ENCODE measurements around the gene CTU2. TPM values are rescaled to one million over a fixed set of nuclear protein-coding genes. Genes with fewer than 3 reads are reported as not detected.

CTU2 gene
- total RNA-seq, 1 experiment from 2014 or later, result 54.9 TPM

DNA sequence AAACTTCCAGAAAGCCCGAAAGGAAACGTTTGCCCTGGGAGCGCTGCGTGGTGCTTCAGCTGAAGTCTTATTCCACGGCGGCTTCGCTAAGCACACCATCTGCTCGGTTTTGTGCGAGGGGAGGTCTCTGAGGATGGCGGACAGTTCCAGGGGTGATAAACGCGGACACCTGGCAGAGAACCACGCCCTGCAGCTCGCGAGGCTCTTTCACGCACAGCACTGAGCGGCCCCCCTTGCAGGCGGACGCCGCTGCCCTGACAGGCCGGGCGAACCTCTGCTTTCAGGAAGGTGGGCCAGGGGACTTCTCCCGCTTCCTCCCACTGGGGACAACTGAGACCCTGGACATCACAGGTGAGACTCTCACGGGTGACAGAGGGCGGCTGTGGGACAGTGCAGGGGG, 47.1 kb upstream of the CTU2 start:
- Histone ChIP-seq H3K4me1 (peaks cover 11% of the 10 kb centered on the region), H3K9me3 (no peaks in the 10 kb centered on the region), H3K4me3 (ENCODE audit: low read depth, low read length) (no peak overlapping the region), H3K36me3 (ENCODE audit: control insufficient read depth, insufficient read depth, low read length) (peaks cover 4% of the 10 kb centered on the region), H3K27me3 (replicated peaks; ENCODE audit: control insufficient read depth, insufficient read depth, low read length) (no peaks in the 10 kb centered on the region)
- H3K9me3 Mint-ChIP-seq (ENCODE audit: unreplicated experiment), result no peaks in the 10 kb centered on the region
- no peaks in the 10 kb centered on the region for H3K27me3 Mint-ChIP-seq (ENCODE audit: insufficient read depth, unreplicated experiment)
- no peak overlapping the region for H3K4me3 Mint-ChIP-seq (ENCODE audit: unreplicated experiment)
- H3K36me3 Mint-ChIP-seq (ENCODE audit: insufficient read depth, unreplicated experiment), result peaks cover 30% of the 10 kb centered on the region
- DNase-seq, result no peak
- TF ChIP-seq, protein P1, sequence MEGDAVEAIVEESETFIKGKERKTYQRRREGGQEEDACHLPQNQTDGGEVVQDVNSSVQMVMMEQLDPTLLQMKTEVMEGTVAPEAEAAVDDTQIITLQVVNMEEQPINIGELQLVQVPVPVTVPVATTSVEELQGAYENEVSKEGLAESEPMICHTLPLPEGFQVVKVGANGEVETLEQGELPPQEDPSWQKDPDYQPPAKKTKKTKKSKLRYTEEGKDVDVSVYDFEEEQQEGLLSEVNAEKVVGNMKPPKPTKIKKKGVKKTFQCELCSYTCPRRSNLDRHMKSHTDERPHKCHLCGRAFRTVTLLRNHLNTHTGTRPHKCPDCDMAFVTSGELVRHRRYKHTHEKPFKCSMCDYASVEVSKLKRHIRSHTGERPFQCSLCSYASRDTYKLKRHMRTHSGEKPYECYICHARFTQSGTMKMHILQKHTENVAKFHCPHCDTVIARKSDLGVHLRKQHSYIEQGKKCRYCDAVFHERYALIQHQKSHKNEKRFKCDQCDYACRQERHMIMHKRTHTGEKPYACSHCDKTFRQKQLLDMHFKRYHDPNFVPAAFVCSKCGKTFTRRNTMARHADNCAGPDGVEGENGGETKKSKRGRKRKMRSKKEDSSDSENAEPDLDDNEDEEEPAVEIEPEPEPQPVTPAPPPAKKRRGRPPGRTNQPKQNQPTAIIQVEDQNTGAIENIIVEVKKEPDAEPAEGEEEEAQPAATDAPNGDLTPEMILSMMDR (IDR thresholded peaks at IDR 0.05; ENCODE audit: insufficient read depth in 1 of 2, low read depth in 1 of 2, low read length in 1 of 2, severe bottlenecking in 1 of 2, unreplicated experiment in 1 of 2), result no peak
- H3K27ac Mint-ChIP-seq (ENCODE audit: unreplicated experiment), result no peak overlapping the region
- CTCF ChIA-PET, result no interaction called here
- intact Hi-C loops (cut with micrococcal nuclease; ENCODE audit: unreplicated experiment), result no loop called here
- BruUV-seq (replicated peaks), result no TSS peak
- POLR2A ChIA-PET, result no interaction called here
- peaks cover 5% of the 10 kb centered on the region for H3K4me1 Mint-ChIP-seq (ENCODE audit: low read depth, unreplicated experiment)

DNA sequence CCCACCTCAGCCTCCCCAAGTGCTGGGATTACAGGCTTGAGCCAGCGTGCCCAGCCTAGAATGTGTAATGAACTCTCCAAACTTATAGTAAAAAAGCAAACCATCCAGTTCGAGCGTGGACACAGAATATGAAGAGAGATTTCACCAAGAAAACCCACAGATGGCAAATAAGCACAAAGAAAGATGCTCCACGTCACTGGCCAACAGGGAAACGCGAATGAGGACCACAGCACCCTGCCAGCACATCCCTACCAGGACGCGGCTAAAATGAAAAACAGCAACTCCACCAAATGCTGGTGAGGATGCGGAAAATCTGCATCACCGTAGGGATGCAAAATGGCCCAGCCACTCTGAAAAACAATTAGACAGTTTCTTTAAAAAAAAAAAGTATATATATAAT, 44.8 kb upstream of the CTU2 start:
- ChIA-PET POLR2A (no interaction called here), CTCF (no interaction called here)
- no peak for DNase-seq
- Mint-ChIP-seq H3K27ac (ENCODE audit: unreplicated experiment) (peak overlapping the region; percentile 88), H3K4me1 (ENCODE audit: low read depth, unreplicated experiment) (peaks cover 5% of the 10 kb centered on the region), H3K4me3 (ENCODE audit: unreplicated experiment) (peak overlapping the region; percentile 94), H3K36me3 (ENCODE audit: insufficient read depth, unreplicated experiment) (peaks cover 14% of the 10 kb centered on the region), H3K9me3 (ENCODE audit: unreplicated experiment) (no peaks in the 10 kb centered on the region), H3K27me3 (ENCODE audit: insufficient read depth, unreplicated experiment) (no peaks in the 10 kb centered on the region)
- TF ChIP-seq, protein P1 (IDR thresholded peaks at IDR 0.05; ENCODE audit: insufficient read depth in 1 of 2, low read depth in 1 of 2, low read length in 1 of 2, severe bottlenecking in 1 of 2, unreplicated experiment in 1 of 2), result no peak
- no TSS peak for BruUV-seq (replicated peaks)
- intact Hi-C loops (cut with micrococcal nuclease; ENCODE audit: unreplicated experiment), result loop anchor here (5.0 kb wide), 1 partner anchor 46 kb away; the partner anchor contains the start of genes CTU2 and RNF166
- H3K9me3 ChIP-seq, result no peaks in the 10 kb centered on the region
- H3K4me3 ChIP-seq (ENCODE audit: low read depth, low read length), result peak overlapping the region; percentile 22
- H3K27me3 ChIP-seq (replicated peaks; ENCODE audit: control insufficient read depth, insufficient read depth, low read length), result no peaks in the 10 kb centered on the region
- H3K4me1 ChIP-seq, result peaks cover 11% of the 10 kb centered on the region
- H3K36me3 ChIP-seq (ENCODE audit: control insufficient read depth, insufficient read depth, low read length), result no peaks in the 10 kb centered on the region; the same call in none of the 2 replicates

DNA sequence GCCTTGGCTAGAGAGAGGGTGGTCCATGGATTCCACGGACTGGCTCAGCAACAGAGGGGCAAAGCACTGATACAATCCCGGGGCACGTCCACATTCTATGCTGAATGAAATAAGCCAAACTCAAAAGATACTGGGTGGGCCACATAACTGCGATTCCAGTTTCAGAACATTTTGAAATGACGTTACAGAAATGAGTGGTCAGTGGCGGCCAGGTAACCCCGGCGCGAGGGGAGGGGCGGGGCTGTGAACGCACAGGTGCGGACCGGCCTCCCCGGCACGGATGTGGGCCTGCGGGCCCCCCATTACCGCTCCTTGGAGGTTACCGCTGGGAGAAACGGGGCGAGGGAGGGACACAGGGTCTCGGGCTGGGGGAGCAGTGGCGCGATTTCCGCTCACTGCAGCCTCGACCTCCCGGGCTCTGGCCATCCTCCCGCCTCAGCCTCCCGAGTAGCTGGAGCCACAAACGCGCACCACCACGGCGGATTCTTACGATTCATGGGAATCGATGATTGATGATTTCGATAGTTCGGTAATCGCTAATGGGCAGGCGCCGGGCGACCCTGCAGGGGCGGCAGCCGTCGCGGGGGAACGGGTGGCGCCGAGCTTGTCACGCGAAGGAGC, 44.0 kb upstream of the CTU2 start:
- POLR2A ChIA-PET, result interaction anchor here (0.5 to 1.0 kb wide), 4 partner anchors 13 to 1211 kb away, joined by 3 to 6 read pairs (median 5); no protein-coding TSS in a partner anchor
- TSS peak; percentile 57 for BruUV-seq (replicated peaks)
- CTCF ChIA-PET, result interaction anchor here (0.6 to 1.4 kb wide), 4 partner anchors 9 to 92 kb away, joined by 3 to 13 read pairs (median 4); partner anchors contain the start of gene ZC3H18

More for the DNA sequence above, 44.0 kb upstream of the CTU2 start:
- H3K4me3 ChIP-seq (ENCODE audit: low read depth, low read length), result peak overlapping the region; percentile 84
- Mint-ChIP-seq H3K9me3 (ENCODE audit: unreplicated experiment) (no peaks in the 10 kb centered on the region), H3K27ac (ENCODE audit: unreplicated experiment) (peak overlapping the region; percentile 88), H3K27me3 (ENCODE audit: insufficient read depth, unreplicated experiment) (no peaks in the 10 kb centered on the region), H3K4me3 (ENCODE audit: unreplicated experiment) (peak overlapping the region; percentile 94), H3K4me1 (ENCODE audit: low read depth, unreplicated experiment) (peaks cover 5% of the 10 kb centered on the region), H3K36me3 (ENCODE audit: insufficient read depth, unreplicated experiment) (peaks cover 11% of the 10 kb centered on the region)
- peaks cover 11% of the 10 kb centered on the region for H3K4me1 ChIP-seq
- no peaks in the 10 kb centered on the region for H3K27me3 ChIP-seq (replicated peaks; ENCODE audit: control insufficient read depth, insufficient read depth, low read length)
- TF ChIP-seq, protein P1 (IDR thresholded peaks at IDR 0.05; ENCODE audit: insufficient read depth in 1 of 2, low read depth in 1 of 2, low read length in 1 of 2, severe bottlenecking in 1 of 2, unreplicated experiment in 1 of 2), result no peak
- intact Hi-C loops (cut with micrococcal nuclease; ENCODE audit: unreplicated experiment), result loop anchor here (1.0 to 5.0 kb wide), 2 partner anchors 11 to 45 kb away; partner anchors contain the start of genes CTU2, CYBA and RNF166
- H3K9me3 ChIP-seq, result no peaks in the 10 kb centered on the region
- H3K36me3 ChIP-seq (ENCODE audit: control insufficient read depth, insufficient read depth, low read length), result no peaks in the 10 kb centered on the region; the same call in 1 of the 2 replicates
- DNase-seq, result peak in 1 of 2 experiments; percentile 50
